ENCODE measurements around the gene TENT4B. TPM values are rescaled to one million over a fixed set of nuclear protein-coding genes. Genes with fewer than 3 reads are reported as not detected.
"Not testable (repeated sequence)": the region's sequence is repeated elsewhere in the genome, so short reads cannot be mapped to it uniquely, and the experiment has no call there.

The TENT4B gene
- total RNA-seq, 6 donors from 2014 or later, result 7.2 to 19.2 (median 10.6) TPM

- Histone ChIP-seq H3K36me3 (no peaks in the 10 kb centered on the region), H3K27ac (no peak overlapping the region), H3K9me3 (no peaks in the 10 kb centered on the region), H3K4me1 (peaks cover 3 to 44% (median 17%) of the 10 kb centered on the region in 4 donors), H3K4me3 (no peak overlapping the region), H3K27me3 (no peaks in the 10 kb centered on the region)
- 50 to 72% methylated on average over 2 of the region's 2 CpGs for WGBS, 2 donors
- TF ChIP-seq POLR2AphosphoS5 (IDR thresholded peaks at IDR 0.05) (no peak), EP300 (IDR thresholded peaks at IDR 0.05) (no peak), CTCF (IDR thresholded peaks at IDR 0.05) (no peak), POLR2A (IDR thresholded peaks at IDR 0.05) (no peak)
- no peak for ATAC-seq (ENCODE audit: low FRiP score in 2 of 2)
- DNase-seq, result no peak
These were observed 16.5 kb downstream of the TENT4B start for GRCh38 chr16:50169555-50170096.

- 76 to 87% methylated on average over 4 of the region's 4 CpGs for WGBS, 2 donors
These were observed 18.7 kb downstream of the TENT4B start for GRCh38 chr16:50171773-50172172.

DNA sequence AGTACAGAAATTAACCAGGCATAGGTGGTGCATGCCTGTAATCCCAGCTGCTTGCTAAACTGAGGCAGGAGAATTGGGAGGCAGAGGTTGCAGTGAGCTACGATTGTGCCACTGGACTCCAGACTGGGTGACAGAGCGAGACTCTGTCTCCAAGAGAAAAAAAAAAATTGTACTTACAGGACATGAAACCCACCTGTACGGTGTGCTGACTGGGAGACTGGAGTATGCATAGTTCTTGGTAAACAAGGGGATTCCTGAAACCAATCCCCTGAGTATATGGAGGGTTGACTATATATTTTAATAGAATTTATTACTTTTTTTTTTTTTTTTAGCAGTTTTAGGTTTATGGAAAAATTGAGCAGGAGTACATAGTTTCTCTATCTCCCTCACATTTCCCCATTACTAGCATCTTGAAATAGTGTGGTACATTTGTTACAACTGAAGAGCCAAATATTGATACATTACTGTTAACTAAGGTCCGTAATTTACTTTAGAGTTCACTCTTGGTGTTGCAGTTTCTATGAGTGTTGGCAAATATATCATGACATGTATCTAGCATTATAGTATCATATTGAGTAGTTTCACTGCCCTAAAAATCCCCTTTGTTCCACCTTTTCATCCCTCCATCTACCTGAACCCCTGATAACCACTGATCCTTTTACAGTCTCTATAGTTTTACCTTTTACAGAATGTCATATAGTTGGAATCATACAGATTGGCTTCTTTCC lies 19.3 kb downstream of the TENT4B start:
- H3K27ac ChIP-seq, result no peak overlapping the region
- H3K9me3 ChIP-seq, result no peaks in the 10 kb centered on the region
- H3K27me3 ChIP-seq, result no peaks in the 10 kb centered on the region
- ATAC-seq (ENCODE audit: low FRiP score in 2 of 2), result no peak
- WGBS, 2 donors, result 62 to 64% methylated on average over 4 of the region's 4 CpGs
- no peak for DNase-seq
- H3K4me3 ChIP-seq, result no peak overlapping the region
- H3K36me3 ChIP-seq, result no peaks in the 10 kb centered on the region
- H3K4me1 ChIP-seq, result peaks cover 3 to 34% (median 13%) of the 10 kb centered on the region in 4 donors
- TF ChIP-seq EP300 (IDR thresholded peaks at IDR 0.05) (no peak), POLR2AphosphoS5 (IDR thresholded peaks at IDR 0.05) (no peak), POLR2A (IDR thresholded peaks at IDR 0.05) (no peak), CTCF (IDR thresholded peaks at IDR 0.05) (no peak)

More at GRCh38 chr16:50171773-50172172, 18.7 kb downstream of the TENT4B start:
- not testable (repeated sequence) for H3K36me3 ChIP-seq; DNase-seq; ATAC-seq (ENCODE audit: low FRiP score in 2 of 2); H3K4me3 ChIP-seq; H3K27me3 ChIP-seq; H3K9me3 ChIP-seq; H3K27ac ChIP-seq
- H3K4me1 ChIP-seq, result peaks cover 3 to 39% (median 13%) of the 10 kb centered on the region in 4 donors

DNA sequence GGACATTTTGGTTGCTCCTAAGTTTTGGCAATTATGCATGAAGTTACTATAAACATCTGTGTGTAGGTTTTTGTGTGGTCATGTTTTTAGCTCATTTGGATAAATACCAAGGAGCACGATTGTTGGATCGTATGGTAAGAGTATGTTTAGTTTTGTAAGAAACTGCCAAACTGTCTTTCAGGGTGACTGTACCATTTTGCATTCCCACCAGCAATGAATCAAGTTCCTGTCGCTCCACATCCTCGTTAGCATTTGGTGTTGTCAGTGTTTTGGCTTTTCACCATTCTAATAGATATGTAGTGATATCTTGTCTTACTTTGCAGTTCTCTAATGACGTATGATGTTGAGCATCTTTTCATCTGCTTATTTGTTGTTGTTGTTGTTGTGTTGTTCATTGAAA lies 20.2 kb downstream of the TENT4B start:
- no peaks in the 10 kb centered on the region for H3K36me3 ChIP-seq
- ATAC-seq (ENCODE audit: low FRiP score in 2 of 2) (no peak), DNase-seq (no peak)
- WGBS, 2 donors, result 74 to 76% methylated on average over 5 of the region's 5 CpGs
- H3K9me3 ChIP-seq, result no peaks in the 10 kb centered on the region
- no peak overlapping the region for H3K4me3 ChIP-seq
- H3K4me1 ChIP-seq, result peaks cover 3 to 28% (median 9%) of the 10 kb centered on the region in 4 donors
- no peak overlapping the region for H3K27ac ChIP-seq
- TF ChIP-seq EP300 (IDR thresholded peaks at IDR 0.05), result no peak
- TF ChIP-seq POLR2A (IDR thresholded peaks at IDR 0.05), result no peak
- no peak for TF ChIP-seq CTCF (IDR thresholded peaks at IDR 0.05)
- TF ChIP-seq POLR2AphosphoS5 (IDR thresholded peaks at IDR 0.05), result no peak
- no peaks in the 10 kb centered on the region for H3K27me3 ChIP-seq

DNA sequence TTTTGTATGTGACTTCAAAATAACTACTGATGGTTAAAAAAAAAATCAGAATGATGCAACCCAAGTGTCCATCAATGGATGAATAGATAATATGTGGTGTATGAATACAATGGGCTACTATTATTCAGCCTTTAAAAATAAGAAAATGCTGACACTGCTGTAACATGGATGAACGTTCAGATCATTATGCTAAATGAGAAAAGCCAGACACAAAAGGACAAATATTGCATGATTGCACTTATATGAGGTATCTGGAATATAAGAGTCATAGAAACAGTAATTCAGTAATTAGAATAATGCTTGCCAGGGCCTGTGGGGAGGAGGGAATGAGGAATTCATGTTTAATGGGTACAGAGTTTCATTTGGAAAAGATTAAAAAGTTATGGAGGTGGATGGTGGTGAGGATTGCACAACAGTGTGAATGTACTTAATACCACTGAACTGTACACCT lies 25.4 kb downstream of the TENT4B start:
- no peaks in the 10 kb centered on the region for H3K27me3 ChIP-seq
- no peak overlapping the region for H3K4me3 ChIP-seq
- no peak for TF ChIP-seq POLR2AphosphoS5 (IDR thresholded peaks at IDR 0.05)
- no peak for TF ChIP-seq CTCF (IDR thresholded peaks at IDR 0.05)
- no peak for TF ChIP-seq EP300 (IDR thresholded peaks at IDR 0.05)
- TF ChIP-seq POLR2A (IDR thresholded peaks at IDR 0.05), result no peak
- no peaks in the 10 kb centered on the region for H3K9me3 ChIP-seq
- 60 to 70% methylated on average over 1 of the region's 1 CpG for WGBS, 2 donors
- no peak for ATAC-seq (ENCODE audit: low FRiP score in 2 of 2)
- no peak overlapping the region for H3K27ac ChIP-seq
- H3K4me1 ChIP-seq, result peaks cover 0 to 7% (median under 1%) of the 10 kb centered on the region in 4 donors
- no peak for DNase-seq
- no peaks in the 10 kb centered on the region for H3K36me3 ChIP-seq

All from upper lobe of left lung (tissue), 6 donors.